ENCODE results near the gene RPS6KA2. TPM values are rescaled to one million over a fixed set of nuclear protein-coding genes. Genes with fewer than 3 reads are reported as not detected.
"Not testable (repeated sequence)": the region's sequence is repeated elsewhere in the genome, so short reads cannot be mapped to it uniquely, and the experiment has no call there.

The RPS6KA2 gene
- total RNA-seq, 1 donor from 2014 or later = 34.9 TPM

- no peak for DNase-seq (ENCODE audit: low read depth)
These were observed 228.7 kb downstream of the RPS6KA2 start for GRCh38 chr6:166398348-166398747.

- no peak for DNase-seq (ENCODE audit: low read depth)
These were observed 229.2 kb downstream of the RPS6KA2 start for GRCh38 chr6:166397849-166398248.

GRCh38 chr6:166395778-166396177 is 231.3 kb downstream of the RPS6KA2 start:
- DNase-seq (ENCODE audit: low read depth) = no peak

GRCh38 chr6:166395351-166395750 is 231.7 kb downstream of the RPS6KA2 start:
- DNase-seq (ENCODE audit: low read depth) = no peak

- no peak for DNase-seq (ENCODE audit: low read depth)
These were observed 232.8 kb downstream of the RPS6KA2 start for GRCh38 chr6:166394036-166394892.

GRCh38 chr6:166393535-166393823 is 233.6 kb downstream of the RPS6KA2 start:
- no peak for DNase-seq (ENCODE audit: low read depth)

GRCh38 chr6:166392755-166393534 is 234.1 kb downstream of the RPS6KA2 start:
- not testable (repeated sequence) for DNase-seq (ENCODE audit: low read depth)

GRCh38 chr6:166389119-166389518 is 237.9 kb downstream of the RPS6KA2 start:
- DNase-seq (ENCODE audit: low read depth) = no peak

- no peak for DNase-seq (ENCODE audit: low read depth)
These were observed 238.6 kb downstream of the RPS6KA2 start for GRCh38 chr6:166388290-166389004.

- DNase-seq (ENCODE audit: low read depth) = peak; percentile 82
These were observed 239.3 kb downstream of the RPS6KA2 start for GRCh38 chr6:166387642-166388289.

GRCh38 chr6:166387098-166387497 is 240.0 kb downstream of the RPS6KA2 start:
- not testable (repeated sequence) for DNase-seq (ENCODE audit: low read depth)

- no peak for DNase-seq (ENCODE audit: low read depth)
These were observed 240.9 kb downstream of the RPS6KA2 start for GRCh38 chr6:166386111-166386510.

GRCh38 chr6:166383802-166384363 is 243.2 kb downstream of the RPS6KA2 start:
- not testable (repeated sequence) for DNase-seq (ENCODE audit: low read depth)

GRCh38 chr6:166382933-166383801 is 243.9 kb downstream of the RPS6KA2 start, which contains the start of gene MPC1:
MPC1 (minus strand) TSS chr6:166382940; CDS start chr6:166382876, 64 bp downstream.
- peak; percentile 79 for DNase-seq (ENCODE audit: low read depth)

GRCh38 chr6:166382500-166382932 is 244.5 kb downstream of the RPS6KA2 start:
- no peak for DNase-seq (ENCODE audit: low read depth)

- DNase-seq (ENCODE audit: low read depth) = peak; percentile 33
These were observed 245.1 kb downstream of the RPS6KA2 start for GRCh38 chr6:166381733-166382499.

GRCh38 chr6:166381381-166381732 is 245.7 kb downstream of the RPS6KA2 start:
- DNase-seq (ENCODE audit: low read depth) = no peak

GRCh38 chr6:166379800-166380199 is 247.3 kb downstream of the RPS6KA2 start:
- DNase-seq (ENCODE audit: low read depth) = peak; percentile 16

GRCh38 chr6:166379103-166379586 is 247.9 kb downstream of the RPS6KA2 start:
- DNase-seq (ENCODE audit: low read depth) = no peak
